Measurements from ENCODE around the gene MYOM3.

The MYOM3 gene

DNA sequence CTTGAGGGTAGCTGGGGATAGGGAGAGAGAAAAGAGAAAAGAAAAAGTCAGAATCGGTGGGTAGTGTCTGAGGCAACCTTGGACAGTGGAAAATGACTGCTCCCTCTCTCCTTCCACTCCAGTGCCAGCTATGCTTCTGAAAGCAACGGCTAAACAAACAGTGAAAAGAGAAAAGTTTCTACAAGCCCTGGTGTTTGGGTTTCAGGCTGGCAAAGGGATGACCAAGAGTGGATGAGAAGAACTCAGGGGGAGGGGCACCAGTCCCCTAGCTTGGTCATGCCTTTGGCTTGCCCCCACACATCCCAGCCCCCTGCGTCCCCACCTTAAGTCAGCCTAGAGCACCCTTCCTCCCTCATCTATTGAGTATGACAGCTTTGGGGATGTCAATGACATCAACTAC, 22.4 kb upstream of the MYOM3 start:
- no peak overlapping the region for H3K27ac ChIP-seq
- TF ChIP-seq ZFX (IDR thresholded peaks at IDR 0.05): no peak
- TF ChIP-seq, protein P1, sequence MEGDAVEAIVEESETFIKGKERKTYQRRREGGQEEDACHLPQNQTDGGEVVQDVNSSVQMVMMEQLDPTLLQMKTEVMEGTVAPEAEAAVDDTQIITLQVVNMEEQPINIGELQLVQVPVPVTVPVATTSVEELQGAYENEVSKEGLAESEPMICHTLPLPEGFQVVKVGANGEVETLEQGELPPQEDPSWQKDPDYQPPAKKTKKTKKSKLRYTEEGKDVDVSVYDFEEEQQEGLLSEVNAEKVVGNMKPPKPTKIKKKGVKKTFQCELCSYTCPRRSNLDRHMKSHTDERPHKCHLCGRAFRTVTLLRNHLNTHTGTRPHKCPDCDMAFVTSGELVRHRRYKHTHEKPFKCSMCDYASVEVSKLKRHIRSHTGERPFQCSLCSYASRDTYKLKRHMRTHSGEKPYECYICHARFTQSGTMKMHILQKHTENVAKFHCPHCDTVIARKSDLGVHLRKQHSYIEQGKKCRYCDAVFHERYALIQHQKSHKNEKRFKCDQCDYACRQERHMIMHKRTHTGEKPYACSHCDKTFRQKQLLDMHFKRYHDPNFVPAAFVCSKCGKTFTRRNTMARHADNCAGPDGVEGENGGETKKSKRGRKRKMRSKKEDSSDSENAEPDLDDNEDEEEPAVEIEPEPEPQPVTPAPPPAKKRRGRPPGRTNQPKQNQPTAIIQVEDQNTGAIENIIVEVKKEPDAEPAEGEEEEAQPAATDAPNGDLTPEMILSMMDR (conservative IDR thresholded peaks at IDR 0.05): no peak

DNA sequence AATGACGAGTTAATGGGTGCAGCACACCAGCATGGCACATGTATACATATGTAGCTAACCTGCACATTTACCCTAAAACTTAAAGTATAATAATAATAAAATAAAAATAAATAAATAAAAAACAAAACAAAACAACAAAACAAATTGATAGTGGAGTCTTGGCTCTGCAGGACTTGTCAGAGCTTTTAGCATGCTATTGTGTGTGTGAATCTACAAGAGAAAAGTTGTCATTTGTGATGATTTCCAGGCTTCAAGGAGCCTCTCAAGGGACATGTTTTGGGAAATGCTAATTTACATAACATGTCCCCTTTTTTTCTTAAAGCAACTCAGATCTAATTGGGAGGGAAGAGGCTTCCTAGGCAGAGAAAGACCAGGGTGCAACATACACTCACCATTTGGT, 21.9 kb upstream of the MYOM3 start:
- no peak overlapping the region for H3K27ac ChIP-seq
- TF ChIP-seq, protein P1 (conservative IDR thresholded peaks at IDR 0.05): no peak
- no peak for TF ChIP-seq ZFX (IDR thresholded peaks at IDR 0.05)

DNA sequence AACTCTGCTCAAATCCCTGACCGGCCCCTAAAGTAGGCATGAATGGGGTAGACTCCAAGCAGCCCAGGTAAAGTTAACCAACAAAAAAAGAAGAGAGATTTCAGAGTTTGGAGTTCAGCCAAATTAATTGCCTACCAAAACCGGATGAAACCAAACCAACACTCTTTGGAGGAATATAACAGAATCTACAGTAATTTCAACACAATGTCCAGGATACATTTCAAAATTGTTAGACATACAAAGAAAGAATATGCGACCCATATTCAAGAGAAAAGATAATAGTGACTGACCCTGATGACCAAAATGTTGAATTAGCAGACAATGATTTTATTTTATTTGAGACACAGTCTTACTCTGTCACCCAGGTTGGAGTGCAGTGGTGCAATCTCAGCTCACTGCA, 18.4 kb upstream of the MYOM3 start:
- TF ChIP-seq ZFX (IDR thresholded peaks at IDR 0.05): no peak
- TF ChIP-seq, protein P1 (conservative IDR thresholded peaks at IDR 0.05): no peak
- no peak overlapping the region for H3K27ac ChIP-seq

DNA sequence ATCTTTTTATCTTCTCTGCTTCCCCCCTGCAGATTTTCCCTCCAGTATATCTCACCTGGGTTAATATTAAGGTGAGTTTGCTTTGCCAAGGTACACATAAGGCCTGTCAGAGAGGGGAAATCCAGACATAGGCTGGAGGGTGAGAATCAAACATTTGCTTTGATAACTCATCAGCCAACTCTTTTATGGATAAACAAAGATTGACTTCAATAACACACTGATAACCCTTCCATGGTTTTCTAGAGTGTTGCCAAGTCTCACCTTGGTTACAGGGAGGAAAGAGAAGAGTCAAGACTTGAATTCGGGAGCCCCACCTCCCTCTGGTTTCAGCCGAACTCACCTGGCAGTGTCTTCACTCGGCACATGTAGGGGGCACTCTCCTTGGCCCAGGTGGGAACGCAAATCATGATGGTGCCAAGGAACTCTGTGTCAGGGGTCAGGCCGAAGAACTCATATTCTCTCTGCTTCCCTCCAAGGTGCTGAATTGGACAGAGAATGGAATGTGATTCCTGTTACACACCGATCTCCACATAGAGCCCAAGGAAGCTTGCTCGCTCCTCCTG, 15.9 kb upstream of the MYOM3 start:
- TF ChIP-seq ZFX (IDR thresholded peaks at IDR 0.05): no peak
- TF ChIP-seq, protein P1 (conservative IDR thresholded peaks at IDR 0.05): no peak
- peak overlapping the region; percentile 41 for H3K27ac ChIP-seq

DNA sequence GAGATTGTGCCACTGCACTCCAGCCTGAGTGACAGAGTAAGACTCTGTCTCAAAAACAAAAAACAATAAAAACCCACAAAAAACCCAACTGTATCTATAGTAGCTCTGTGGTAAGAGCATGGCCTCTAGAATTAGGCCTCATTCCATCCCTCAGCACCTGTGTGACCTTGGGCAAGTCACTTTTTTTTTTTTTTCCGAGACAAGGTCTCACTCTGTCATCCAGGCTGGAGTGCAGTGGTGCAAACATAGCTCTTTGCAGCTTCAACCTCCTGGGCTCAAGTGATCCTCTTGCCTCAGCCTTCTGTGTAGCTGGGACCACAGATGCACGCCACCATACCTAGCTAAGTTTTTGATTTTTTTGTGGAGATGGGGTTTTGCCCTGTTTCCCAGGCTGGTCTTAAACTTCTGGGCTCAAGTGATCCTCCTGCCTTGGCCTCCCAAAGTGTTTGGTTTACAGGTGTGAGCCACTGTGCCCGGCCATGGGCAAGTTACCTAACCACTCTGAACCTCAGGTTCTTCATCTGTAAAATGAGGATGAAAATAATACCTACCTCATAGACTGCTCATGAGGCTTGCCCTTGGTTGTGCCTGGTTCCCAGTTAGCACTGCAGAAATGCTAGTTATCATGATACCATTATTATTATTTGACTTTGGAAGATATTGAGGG, 15.3 kb upstream of the MYOM3 start:
- H3K27ac ChIP-seq: peak overlapping the region; percentile 21; the same call in 1 of the 2 replicates
- TF ChIP-seq ZFX (IDR thresholded peaks at IDR 0.05): no peak
- TF ChIP-seq, protein P1 (conservative IDR thresholded peaks at IDR 0.05): no peak

DNA sequence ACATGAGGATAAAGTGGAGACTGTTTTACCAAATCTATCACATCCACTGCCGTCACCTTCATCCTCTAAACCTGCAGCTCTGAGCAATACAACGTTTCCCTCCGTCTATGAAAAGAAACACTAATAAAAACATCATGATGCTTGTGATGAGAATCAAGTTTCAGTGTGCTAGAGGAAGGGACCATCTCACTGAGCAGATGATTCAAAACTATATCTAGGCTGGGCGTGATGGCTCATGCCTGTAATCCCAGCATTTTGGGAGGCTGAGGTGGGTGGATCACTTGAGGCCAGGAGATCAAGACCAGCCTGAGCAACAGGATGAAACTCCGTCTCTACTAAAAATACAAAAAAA, 14.7 kb upstream of the MYOM3 start:
- TF ChIP-seq, protein P1 (conservative IDR thresholded peaks at IDR 0.05): no peak
- no peak for TF ChIP-seq ZFX (IDR thresholded peaks at IDR 0.05)
- H3K27ac ChIP-seq: no peak overlapping the region

DNA sequence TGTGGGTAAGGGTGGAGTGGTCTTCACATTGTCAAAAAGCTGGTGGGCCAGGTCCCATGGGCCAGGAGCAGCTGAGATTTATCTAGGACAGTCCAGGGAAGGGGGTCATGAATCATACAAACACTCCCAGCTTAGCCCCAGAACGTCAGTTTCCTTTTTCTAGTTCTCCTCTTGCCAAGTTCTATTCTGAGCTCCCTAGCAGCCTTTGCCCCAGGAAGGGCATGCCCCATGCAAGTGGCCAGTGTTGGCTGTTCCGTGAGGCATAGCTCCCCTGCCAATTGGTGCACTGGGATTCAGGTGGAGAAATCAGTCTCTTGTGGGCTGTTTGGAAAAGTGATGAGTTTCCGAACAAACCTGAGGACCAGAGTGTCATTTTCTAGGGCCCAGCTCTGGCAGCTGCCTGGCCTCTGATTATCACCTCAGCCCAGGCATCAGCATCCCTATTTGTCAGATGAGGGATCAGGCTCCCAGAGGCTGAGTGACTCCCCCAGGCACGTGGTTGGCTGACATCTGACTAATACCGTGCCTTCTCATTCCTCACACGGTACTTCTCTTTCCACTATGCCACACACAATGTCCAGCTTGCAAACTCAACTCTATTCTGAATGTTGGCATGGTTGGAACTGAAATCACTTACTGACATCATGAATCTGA, 14.2 kb upstream of the MYOM3 start:
- no peak overlapping the region for H3K27ac ChIP-seq
- TF ChIP-seq, protein P1 (conservative IDR thresholded peaks at IDR 0.05): no peak
- no peak for TF ChIP-seq ZFX (IDR thresholded peaks at IDR 0.05)
